NOMO-1 treated with DMSO at 0.1 percent for 48 hours (cell line): ENCODE measurements around the gene KLHDC9.
"Not testable (repeated sequence)": the region's sequence is repeated elsewhere in the genome, so short reads cannot be mapped to it uniquely, and the experiment has no call there.

Source experiments
- DNase-seq: peaks from one replicate; lab custom pipeline; 2025; ENCODE audit not compliant: unreplicated experiment; lab: John Stamatoyannopoulos, UW

KLHDC9 gene

DNA sequence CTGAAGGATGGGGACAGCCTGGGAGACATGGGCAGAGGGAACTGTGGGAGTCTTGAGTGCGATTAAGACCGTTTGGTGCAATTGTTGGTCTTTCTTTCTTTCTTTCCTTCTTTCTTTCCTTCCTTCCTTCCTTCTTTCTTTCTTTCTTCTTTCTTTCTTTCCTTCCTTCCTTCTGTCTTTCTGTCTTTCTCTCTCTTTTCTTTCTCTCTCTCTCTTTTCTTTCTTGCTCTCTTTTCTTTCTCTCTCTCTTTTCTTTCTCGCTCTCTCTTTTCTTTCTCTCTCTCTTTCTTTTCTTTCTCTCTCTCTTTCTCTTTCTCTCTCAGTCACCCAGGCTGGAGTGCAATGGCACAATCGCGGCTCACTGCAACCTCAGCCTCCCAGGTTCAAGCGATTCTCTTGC lies 2.9 kb upstream of the KLHDC9 start:
- no peak for DNase-seq

DNA sequence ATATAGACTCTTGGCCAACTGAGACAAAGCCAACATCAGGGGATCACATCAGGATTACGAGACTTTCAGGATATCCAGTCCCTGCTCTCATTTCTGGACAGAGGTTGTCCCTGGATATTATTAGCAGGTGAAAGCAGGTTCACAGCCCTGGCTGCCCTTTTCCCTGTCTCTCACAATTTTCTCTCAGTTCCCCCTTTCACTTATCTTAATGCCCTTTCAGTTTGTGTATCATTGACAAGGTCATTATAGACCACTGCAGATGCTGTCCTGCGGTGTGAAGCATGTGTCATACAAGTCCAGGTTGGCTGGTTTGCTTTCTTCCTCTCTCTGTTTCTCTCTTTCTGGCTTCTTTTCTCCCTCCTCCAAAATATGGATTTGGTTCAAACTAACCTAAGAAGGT lies 2.1 kb upstream of the KLHDC9 start:
- DNase-seq = no peak

DNA sequence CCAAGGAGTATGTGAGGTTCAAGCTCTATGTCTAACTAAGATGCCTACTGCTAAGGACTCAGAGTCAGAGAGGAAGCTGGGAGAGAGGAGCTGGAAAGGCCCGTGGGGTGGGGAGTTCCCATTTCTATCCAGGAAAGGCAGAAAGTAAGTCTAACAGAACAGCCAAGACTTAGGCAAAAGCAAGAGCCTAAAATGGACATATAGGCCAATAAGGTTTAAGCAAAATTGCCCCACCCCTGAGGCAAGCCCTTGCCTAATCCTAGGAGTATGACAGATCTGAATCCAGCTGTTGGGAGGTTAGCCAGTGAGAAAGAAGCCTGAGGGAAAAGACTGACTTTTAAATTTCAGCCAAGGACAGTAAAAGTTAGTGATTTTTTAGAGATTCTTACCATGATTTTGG lies 1.6 kb upstream of the KLHDC9 start:
- no peak for DNase-seq

DNA sequence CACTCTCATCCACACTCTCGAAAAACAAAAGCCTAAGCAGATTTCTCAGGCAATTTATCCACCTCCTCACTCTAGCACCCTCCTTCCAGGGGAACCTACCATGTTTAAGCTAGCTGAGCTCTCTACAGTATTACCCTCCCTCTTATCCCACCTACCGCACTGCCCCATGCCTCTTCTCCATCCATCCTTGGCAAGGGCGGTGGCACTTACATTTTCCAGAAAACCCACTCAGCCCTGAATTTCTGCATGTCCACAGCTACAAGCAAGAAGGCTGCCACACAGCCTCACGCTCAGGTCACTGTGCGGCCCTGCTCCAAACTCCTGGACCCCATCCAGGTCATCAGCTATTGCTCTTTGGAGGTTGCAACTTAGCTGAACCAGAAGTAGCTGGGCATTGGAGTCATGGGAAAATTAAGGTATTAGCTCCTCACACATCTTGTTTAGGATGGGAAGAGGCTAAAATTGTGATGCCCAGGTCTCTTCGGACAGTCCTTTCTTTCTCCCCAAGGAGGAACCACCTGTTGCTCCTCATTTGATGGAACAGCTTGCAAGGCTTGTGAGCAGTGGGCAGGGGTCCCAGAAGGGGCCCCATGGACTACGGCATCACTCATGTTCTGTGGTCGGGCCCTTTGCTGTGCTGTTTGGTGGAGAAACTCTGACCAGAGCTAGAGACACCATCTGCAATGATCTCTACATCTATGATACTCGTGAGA lies 1.1 kb downstream of the KLHDC9 start:
- no peak for DNase-seq

GRCh38 chr1:161100556-161100955 lies 2.4 kb downstream of the KLHDC9 start:
- DNase-seq = no peak

DNA sequence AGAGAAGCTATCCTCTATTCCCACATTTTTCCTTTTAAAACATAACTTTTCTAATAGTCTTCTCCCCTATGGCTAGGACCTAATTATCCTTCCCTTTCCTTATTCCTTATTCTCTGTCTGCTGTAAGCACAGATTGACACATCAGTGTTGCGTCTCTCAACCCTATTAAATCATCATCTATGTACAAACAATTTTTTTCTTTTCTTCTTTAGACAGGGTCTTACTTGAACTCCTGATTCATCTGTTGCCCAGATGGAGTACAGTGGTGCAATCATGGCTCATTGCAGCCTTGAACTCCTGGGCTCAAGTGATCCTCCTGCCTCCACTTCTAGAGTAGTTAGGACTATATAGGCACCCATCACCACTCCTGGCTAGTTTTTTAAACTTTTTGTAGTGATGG lies 8.3 kb downstream of the KLHDC9 start:
- no peak for DNase-seq

DNA sequence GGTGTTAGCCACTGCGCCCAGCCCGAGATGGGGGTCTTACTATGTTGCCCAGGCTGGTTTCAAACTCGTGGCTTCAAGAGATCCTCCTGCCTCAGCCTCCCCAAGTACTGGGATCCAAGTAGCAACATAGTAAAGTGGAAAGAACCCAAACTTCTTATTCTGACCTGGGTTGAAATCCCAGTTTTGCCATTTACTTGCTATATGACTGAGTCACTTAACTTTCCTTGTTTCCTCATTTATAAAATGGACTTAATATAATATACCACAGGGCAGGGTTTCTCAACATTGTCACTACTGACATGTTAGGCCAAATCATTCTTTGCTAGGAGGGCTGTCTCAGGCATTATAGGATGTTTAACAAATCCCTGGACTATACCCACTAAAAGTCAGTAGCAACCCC lies 13.0 kb downstream of the KLHDC9 start:
- DNase-seq = no peak

DNA sequence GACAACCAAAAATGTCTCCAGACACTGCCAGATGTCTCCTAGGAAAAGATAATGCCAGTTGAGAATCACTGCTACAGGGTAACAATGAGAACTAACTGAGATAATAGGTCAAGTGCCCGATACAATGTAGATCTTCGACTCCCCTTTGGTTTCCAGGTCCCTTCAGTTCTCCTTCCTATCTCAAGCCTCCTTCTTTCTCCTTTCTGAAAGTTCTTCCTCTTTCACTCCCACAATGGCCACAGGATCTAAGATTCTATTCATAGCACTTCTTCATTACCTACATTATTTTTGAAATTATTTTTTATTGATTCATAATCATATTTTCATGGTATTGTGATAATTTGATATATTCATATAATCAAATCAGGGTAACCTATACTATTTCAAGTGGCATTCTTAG lies 13.4 kb downstream of the KLHDC9 start:
- DNase-seq = peak; percentile 73

DNA sequence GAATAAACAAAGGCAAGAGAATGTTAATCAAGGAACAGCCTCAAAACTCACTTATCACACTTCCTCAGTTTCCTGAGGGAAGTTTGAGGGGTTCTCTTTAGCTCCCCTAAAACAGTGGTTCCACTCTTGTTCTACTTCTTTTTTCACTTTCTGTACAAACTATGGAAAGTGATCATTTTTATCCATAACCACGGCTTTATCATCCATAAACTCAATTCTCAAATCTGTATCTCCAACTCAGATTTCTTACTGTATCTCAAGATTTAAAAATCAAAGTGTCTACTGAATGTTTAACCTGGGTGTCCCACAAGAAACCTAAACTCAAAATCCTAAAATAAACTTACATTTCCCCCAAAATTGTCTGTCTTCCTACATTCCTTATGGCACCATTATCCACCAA lies 15.8 kb downstream of the KLHDC9 start:
- no peak for DNase-seq

GRCh38 chr1:161114556-161114955 lies 16.4 kb downstream of the KLHDC9 start:
- no peak for DNase-seq

- DNase-seq = peak; percentile 16
Measured at GRCh38 chr1:161115132-161115711, 17.1 kb downstream of the KLHDC9 start.

- not testable (repeated sequence) for DNase-seq
Measured at GRCh38 chr1:161115961-161116360, 17.8 kb downstream of the KLHDC9 start.

- peak; percentile 76 for DNase-seq
Measured at GRCh38 chr1:161117759-161118581, 19.8 kb downstream of the KLHDC9 start, which contains the start of the genes NIT1 and PFDN2. NIT1 (plus strand) TSS chr1:161118105; CDS start chr1:161118177, 72 bp downstream. PFDN2 (minus strand) TSS chr1:161118037; CDS start chr1:161118026, 11 bp downstream.

DNA sequence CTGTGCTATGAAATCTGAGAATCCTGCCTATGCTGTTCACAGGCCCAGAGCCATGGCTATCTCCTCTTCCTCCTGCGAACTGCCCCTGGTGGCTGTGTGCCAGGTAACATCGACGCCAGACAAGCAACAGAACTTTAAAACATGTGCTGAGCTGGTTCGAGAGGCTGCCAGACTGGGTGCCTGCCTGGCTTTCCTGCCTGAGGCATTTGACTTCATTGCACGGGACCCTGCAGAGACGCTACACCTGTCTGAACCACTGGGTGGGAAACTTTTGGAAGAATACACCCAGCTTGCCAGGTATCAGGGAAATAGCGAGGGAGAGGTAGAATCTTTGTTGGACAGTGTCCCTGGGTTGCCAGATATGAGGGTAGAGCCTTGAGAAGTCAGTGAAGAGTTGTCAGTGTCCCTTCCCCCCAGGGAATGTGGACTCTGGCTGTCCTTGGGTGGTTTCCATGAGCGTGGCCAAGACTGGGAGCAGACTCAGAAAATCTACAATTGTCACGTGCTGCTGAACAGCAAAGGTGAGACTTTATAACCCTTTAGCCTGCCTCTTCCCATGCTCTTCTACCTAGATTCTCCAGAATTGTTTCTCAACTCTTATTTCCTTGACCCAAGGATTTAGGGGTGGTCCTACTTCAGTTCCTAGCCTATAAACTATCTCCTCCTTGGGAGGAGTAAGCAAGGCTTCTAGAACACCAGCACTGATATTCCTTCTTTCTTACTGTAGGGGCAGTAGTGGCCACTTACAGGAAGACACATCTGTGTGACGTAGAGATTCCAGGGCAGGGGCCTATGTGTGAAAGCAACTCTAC lies 21.1 kb downstream of the KLHDC9 start:
- peak; percentile 44 for DNase-seq

DNA sequence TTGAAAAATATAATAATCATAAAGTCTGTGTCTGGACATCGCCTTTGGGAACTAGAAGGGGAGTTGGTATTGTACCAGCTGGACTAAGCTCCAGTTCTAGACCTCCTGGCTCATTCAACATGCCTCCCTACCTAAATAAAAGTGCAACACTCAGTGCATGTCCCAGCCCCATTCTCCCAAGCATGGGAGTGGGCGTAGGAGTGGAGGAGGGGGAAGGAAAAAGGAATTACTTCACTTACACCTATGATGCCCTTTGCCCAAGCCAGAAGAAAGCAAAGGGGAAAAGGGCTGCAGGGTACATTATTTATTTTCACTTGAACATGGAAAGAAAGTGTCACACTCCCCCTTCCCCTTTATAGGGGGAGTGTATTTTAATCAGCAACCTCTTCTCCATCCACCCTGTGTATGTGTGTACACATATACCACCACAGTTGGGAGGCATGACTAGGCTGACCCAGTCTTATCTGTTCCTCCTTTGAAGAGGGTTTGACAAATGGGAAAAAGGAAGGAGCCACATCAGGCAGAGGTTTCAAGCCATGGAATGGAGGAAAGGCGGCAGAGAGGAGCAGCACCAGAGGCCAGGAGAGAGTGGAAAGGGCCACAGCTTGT lies 23.0 kb downstream of the KLHDC9 start:
- no peak for DNase-seq

DNA sequence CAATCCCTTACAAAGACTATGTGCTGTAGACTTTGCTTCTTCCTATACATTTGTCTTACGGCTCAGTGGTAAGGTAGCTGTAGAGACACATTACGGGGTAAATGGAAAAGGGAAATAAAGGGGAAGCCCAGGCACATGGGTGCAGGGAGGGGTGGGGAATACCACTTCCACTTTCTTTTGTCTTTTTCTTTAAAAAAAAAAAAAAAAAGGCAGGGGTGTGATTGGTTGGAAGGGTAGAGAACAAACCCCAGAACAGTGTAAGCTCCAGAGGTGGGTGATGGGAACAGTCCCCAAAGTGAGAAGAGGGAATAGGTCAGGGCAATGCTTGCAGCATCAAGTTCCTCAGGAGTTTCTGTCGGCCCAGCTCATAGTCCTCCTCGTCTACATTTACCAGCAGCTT lies 23.7 kb downstream of the KLHDC9 start:
- peak; percentile 59 for DNase-seq

DNA sequence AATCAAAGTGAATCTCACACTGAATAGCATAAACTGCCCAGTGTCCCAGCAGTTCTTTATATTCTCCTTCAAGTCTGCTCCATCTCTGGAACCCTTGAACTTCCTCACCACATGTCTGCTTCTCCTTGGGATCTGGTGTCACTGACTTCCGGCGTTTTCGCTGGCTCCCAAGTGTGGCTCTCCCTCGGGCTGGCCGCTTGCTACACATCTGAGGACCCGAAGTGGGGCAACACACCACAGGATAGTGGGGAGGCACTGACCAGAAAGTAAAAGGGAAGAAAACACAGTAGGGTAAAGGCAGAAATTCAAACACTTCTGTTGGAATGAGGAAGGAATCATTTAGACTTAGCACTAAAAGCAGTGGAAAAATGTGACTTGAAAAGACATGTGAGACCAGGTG lies 24.8 kb downstream of the KLHDC9 start:
- no peak for DNase-seq

- peak; percentile 41 for DNase-seq
Measured at GRCh38 chr1:161127649-161128048, 29.5 kb downstream of the KLHDC9 start.

GRCh38 chr1:161128591-161129420 lies 30.6 kb downstream of the KLHDC9 start:
- no peak for DNase-seq

GRCh38 chr1:161130266-161130665 lies 32.1 kb downstream of the KLHDC9 start:
- DNase-seq = no peak
